Skeletal muscle satellite cell (primary cell): ENCODE data around the gene RGS17.
"Not testable (repeated sequence)": the region's sequence is repeated elsewhere in the genome, so short reads cannot be mapped to it uniquely, and the experiment has no call there.

Experiments
- H3K27me3 ChIP-seq: 2 replicates; pipeline ENCODE4 v1.7.0; 2013; ENCODE audit warnings: low read length; ENCODE audit not compliant: control insufficient read depth, insufficient read depth
- H3K36me3 ChIP-seq: 2 replicates; pipeline ENCODE4 v1.7.0; 2013; ENCODE audit warnings: mild to moderate bottlenecking, control low read depth, low read length; ENCODE audit not compliant: insufficient read depth
- H3K4me1 ChIP-seq: 2 replicates; pipeline ENCODE4 v1.7.0; 2013; ENCODE audit warnings: low read length; ENCODE audit not compliant: control insufficient read depth, insufficient read depth
- H3K4me2 ChIP-seq: 2 replicates; pipeline ENCODE4 v1.7.0; 2013; ENCODE audit warnings: mild to moderate bottlenecking, low read length
- H3K4me3 ChIP-seq: 2 replicates; pipeline ENCODE4 v1.7.0; 2013; ENCODE audit warnings: low read length
- H3K9ac ChIP-seq: 2 replicates; pipeline ENCODE4 v1.7.0; 2013; ENCODE audit warnings: mild to moderate bottlenecking, low read depth, low read length, moderate library complexity
- H3K9me3 ChIP-seq: replicated peaks from 2 replicates; pipeline ENCODE4 v1.7.0; 2013; ENCODE audit warnings: mild to moderate bottlenecking, control low read depth, low read length

The RGS17 gene

GRCh38 chr6:152981989-152982903 is 148.8 kb downstream of the RGS17 start:
- no peaks in the 10 kb centered on the region for H3K27me3 ChIP-seq
- peaks cover 30% of the 10 kb centered on the region for H3K4me1 ChIP-seq
- peak overlapping the region; percentile 91 for H3K4me3 ChIP-seq
- H3K36me3 ChIP-seq = peaks cover 6% of the 10 kb centered on the region
- no peaks in the 10 kb centered on the region for H3K9me3 ChIP-seq
- H3K9ac ChIP-seq = peak overlapping the region; percentile 74
- peak overlapping the region; percentile 91 for H3K4me2 ChIP-seq

GRCh38 chr6:152981219-152981618 is 149.9 kb downstream of the RGS17 start:
- Histone ChIP-seq H3K4me1 (peaks cover 30% of the 10 kb centered on the region), H3K36me3 (peaks cover 16% of the 10 kb centered on the region), H3K4me3 (peak overlapping the region; percentile 91), H3K9ac (peak overlapping the region; percentile 74), H3K4me2 (peak overlapping the region; percentile 91), H3K9me3 (no peaks in the 10 kb centered on the region), H3K27me3 (no peaks in the 10 kb centered on the region)

- Histone ChIP-seq H3K9me3 (no peaks in the 10 kb centered on the region), H3K4me2 (peak overlapping the region; percentile 91), H3K4me3 (peak overlapping the region; percentile 91), H3K36me3 (peaks cover 17% of the 10 kb centered on the region), H3K9ac (peak overlapping the region; percentile 74), H3K27me3 (no peaks in the 10 kb centered on the region), H3K4me1 (peaks cover 30% of the 10 kb centered on the region)
Observed at GRCh38 chr6:152980656-152981055, 150.4 kb downstream of the RGS17 start.

- Histone ChIP-seq H3K4me3 (peak overlapping the region; percentile 33), H3K9me3 (no peaks in the 10 kb centered on the region), H3K36me3 (peaks cover 29% of the 10 kb centered on the region), H3K4me2 (peak overlapping the region; percentile 91), H3K27me3 (no peaks in the 10 kb centered on the region), H3K9ac (no peak overlapping the region), H3K4me1 (peaks cover 21% of the 10 kb centered on the region)
Observed at GRCh38 chr6:152979116-152979515, 152.0 kb downstream of the RGS17 start.

- Histone ChIP-seq H3K4me1 (peaks cover 21% of the 10 kb centered on the region), H3K27me3 (no peaks in the 10 kb centered on the region), H3K4me3 (no peak overlapping the region), H3K9me3 (no peaks in the 10 kb centered on the region), H3K9ac (no peak overlapping the region), H3K4me2 (no peak overlapping the region), H3K36me3 (peaks cover 35% of the 10 kb centered on the region)
Observed at GRCh38 chr6:152978058-152978457, 153.0 kb downstream of the RGS17 start.

- H3K4me1 ChIP-seq = peaks cover 21% of the 10 kb centered on the region
- no peaks in the 10 kb centered on the region for H3K27me3 ChIP-seq
- peaks cover 38% of the 10 kb centered on the region for H3K36me3 ChIP-seq
- H3K4me2 ChIP-seq = no peak overlapping the region
- H3K9ac ChIP-seq = no peak overlapping the region
- no peaks in the 10 kb centered on the region for H3K9me3 ChIP-seq
- no peak overlapping the region for H3K4me3 ChIP-seq
Observed at GRCh38 chr6:152977556-152977955, 153.5 kb downstream of the RGS17 start.

- Histone ChIP-seq H3K4me3 (no peak overlapping the region), H3K36me3 (peaks cover 47% of the 10 kb centered on the region), H3K9me3 (no peaks in the 10 kb centered on the region), H3K4me1 (peaks cover 21% of the 10 kb centered on the region), H3K4me2 (no peak overlapping the region), H3K27me3 (no peaks in the 10 kb centered on the region), H3K9ac (no peak overlapping the region)
Observed at GRCh38 chr6:152976749-152977148, 154.3 kb downstream of the RGS17 start.

- no peak overlapping the region for H3K9ac ChIP-seq
- no peaks in the 10 kb centered on the region for H3K27me3 ChIP-seq
- H3K4me1 ChIP-seq = peaks cover 19% of the 10 kb centered on the region
- H3K9me3 ChIP-seq = no peaks in the 10 kb centered on the region
- no peak overlapping the region for H3K4me3 ChIP-seq
- H3K36me3 ChIP-seq = peaks cover 60% of the 10 kb centered on the region
- H3K4me2 ChIP-seq = no peak overlapping the region
Observed at GRCh38 chr6:152975204-152975915, 155.7 kb downstream of the RGS17 start.

GRCh38 chr6:152973916-152974315 is 157.2 kb downstream of the RGS17 start:
- H3K9ac ChIP-seq = no peak overlapping the region
- no peak overlapping the region for H3K4me3 ChIP-seq
- peaks cover 10% of the 10 kb centered on the region for H3K4me1 ChIP-seq
- no peak overlapping the region for H3K4me2 ChIP-seq
- H3K9me3 ChIP-seq = peaks cover 4% of the 10 kb centered on the region
- no peaks in the 10 kb centered on the region for H3K27me3 ChIP-seq
- peaks cover 70% of the 10 kb centered on the region for H3K36me3 ChIP-seq

GRCh38 chr6:152969688-152970418 is 161.2 kb downstream of the RGS17 start:
- H3K27me3 ChIP-seq = no peaks in the 10 kb centered on the region
- H3K4me3 ChIP-seq = no peak overlapping the region

GRCh38 chr6:152966168-152966894 is 164.8 kb downstream of the RGS17 start:
- H3K4me1 ChIP-seq, H3K9me3 ChIP-seq, H3K4me2 ChIP-seq, H3K27me3 ChIP-seq, H3K4me3 ChIP-seq, H3K9ac ChIP-seq: not testable (repeated sequence)
- H3K36me3 ChIP-seq = peaks cover 20% of the 10 kb centered on the region

More at GRCh38 chr6:152969688-152970418, 161.2 kb downstream of the RGS17 start:
- Histone ChIP-seq H3K4me1 (no peaks in the 10 kb centered on the region), H3K9ac (no peak overlapping the region), H3K36me3 (peaks cover 48% of the 10 kb centered on the region), H3K9me3 (peaks cover 4% of the 10 kb centered on the region), H3K4me2 (no peak overlapping the region)
